T-helper 1 cell treated with Interleukin-12 subunit alpha and Interleukin-12 subunit beta and Interleukin-4 antibody, amounts not matched to agents 30 μg/mL and 1 μg/mL, for 36 hours (primary cell): ENCODE measurements around the gene STUM.

Experiments used
- H3K27ac Mint-ChIP-seq: one replicate; pipeline ENCODE4 v1.8.0; 2021; ENCODE audit warnings: mild to moderate bottlenecking, mixed read lengths
- H3K27me3 Mint-ChIP-seq: one replicate; pipeline ENCODE4 v1.8.0; 2021; ENCODE audit warnings: low read depth, mixed read lengths
- H3K36me3 Mint-ChIP-seq: one replicate; pipeline ENCODE4 v1.8.0; 2021; ENCODE audit warnings: low read depth, mixed read lengths
- H3K4me1 Mint-ChIP-seq: one replicate; pipeline ENCODE4 v1.8.0; 2021; ENCODE audit warnings: low read depth, mixed read lengths
- H3K4me3 Mint-ChIP-seq: one replicate; pipeline ENCODE4 v1.8.0; 2021; ENCODE audit warnings: mild to moderate bottlenecking, moderate library complexity, mixed read lengths
- H3K9me3 Mint-ChIP-seq: one replicate; pipeline ENCODE4 v1.8.0; 2021; ENCODE audit warnings: mixed read lengths

STUM gene

GRCh38 chr1:226525750-226526149 lies 22.8 kb upstream of the STUM start:
- Mint-ChIP-seq H3K27me3 (peaks cover 13% of the 10 kb centered on the region), H3K4me3 (no peak overlapping the region), H3K27ac (no peak overlapping the region), H3K4me1 (no peaks in the 10 kb centered on the region), H3K9me3 (no peaks in the 10 kb centered on the region), H3K36me3 (no peaks in the 10 kb centered on the region)

GRCh38 chr1:226526801-226527595 lies 21.6 kb upstream of the STUM start:
- Mint-ChIP-seq H3K36me3 (no peaks in the 10 kb centered on the region), H3K9me3 (no peaks in the 10 kb centered on the region), H3K4me3 (no peak overlapping the region), H3K27ac (no peak overlapping the region), H3K4me1 (no peaks in the 10 kb centered on the region), H3K27me3 (peaks cover 20% of the 10 kb centered on the region)

- Mint-ChIP-seq H3K27ac (no peak overlapping the region), H3K9me3 (no peaks in the 10 kb centered on the region), H3K36me3 (no peaks in the 10 kb centered on the region), H3K4me3 (no peak overlapping the region), H3K4me1 (no peaks in the 10 kb centered on the region), H3K27me3 (peaks cover 7% of the 10 kb centered on the region)
Measured at GRCh38 chr1:226529891-226530290, 18.7 kb upstream of the STUM start.

DNA sequence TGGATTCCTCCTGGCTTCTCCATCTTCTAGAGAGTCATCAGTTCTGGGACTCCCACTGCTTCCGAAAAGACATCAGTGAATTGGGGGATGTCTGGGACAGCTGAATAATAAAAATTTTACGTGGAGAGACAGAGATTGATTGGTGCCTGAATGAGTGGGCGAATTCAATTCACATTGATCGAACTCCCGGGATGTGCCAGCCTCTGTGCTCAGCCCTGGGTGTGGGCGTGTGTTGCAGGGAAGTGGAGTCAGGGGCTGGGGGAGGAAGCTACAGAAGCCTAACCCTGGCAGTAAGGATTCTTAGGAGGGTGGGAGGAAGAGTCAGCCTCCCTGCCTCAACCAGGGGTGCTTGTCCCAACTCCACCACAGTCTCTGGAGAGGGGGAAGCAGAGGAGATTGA lies 18.0 kb upstream of the STUM start:
- Mint-ChIP-seq H3K27me3 (peaks cover 7% of the 10 kb centered on the region), H3K4me1 (no peaks in the 10 kb centered on the region), H3K27ac (no peak overlapping the region), H3K36me3 (no peaks in the 10 kb centered on the region), H3K4me3 (no peak overlapping the region), H3K9me3 (no peaks in the 10 kb centered on the region)

DNA sequence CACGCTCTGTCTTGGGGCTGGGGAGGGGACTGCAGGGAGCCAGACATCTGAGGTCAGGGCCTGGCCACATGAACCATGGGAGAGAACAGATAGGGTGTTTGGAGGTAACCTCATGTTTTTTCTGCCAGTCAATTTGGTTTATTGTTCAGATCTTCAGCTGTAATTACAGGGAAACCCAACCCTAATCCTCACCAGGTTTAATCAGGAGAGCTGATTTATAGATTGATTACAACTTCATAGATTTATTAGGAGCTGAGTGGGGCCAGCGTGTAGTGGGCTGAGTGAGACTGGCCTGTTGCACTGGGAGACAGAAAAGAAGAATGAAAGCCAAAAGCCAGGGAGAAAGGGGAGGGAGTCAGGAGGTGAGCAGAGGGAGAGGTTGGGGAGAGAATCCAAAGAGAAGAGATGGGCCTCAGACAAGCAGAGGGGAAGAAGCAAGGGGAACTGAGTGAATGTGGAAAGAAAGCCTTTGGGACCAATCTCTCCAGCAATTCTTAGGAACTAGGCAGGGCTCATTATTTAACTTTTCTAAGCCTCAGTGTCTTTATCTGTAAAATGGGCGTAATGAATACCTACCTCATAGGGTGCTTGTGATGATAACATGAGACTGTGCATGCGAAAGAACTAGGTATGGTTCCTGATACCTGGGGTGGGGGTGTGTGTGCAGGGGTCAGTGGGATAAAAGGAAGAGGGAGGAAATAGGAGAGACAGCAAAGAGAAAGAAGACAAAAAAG lies 17.0 kb upstream of the STUM start:
- peaks cover 7% of the 10 kb centered on the region for H3K27me3 Mint-ChIP-seq
- no peak overlapping the region for H3K27ac Mint-ChIP-seq
- no peaks in the 10 kb centered on the region for H3K36me3 Mint-ChIP-seq
- no peaks in the 10 kb centered on the region for H3K9me3 Mint-ChIP-seq
- no peak overlapping the region for H3K4me3 Mint-ChIP-seq
- no peaks in the 10 kb centered on the region for H3K4me1 Mint-ChIP-seq

- Mint-ChIP-seq H3K9me3 (no peaks in the 10 kb centered on the region), H3K4me3 (no peak overlapping the region), H3K27ac (no peak overlapping the region), H3K36me3 (no peaks in the 10 kb centered on the region), H3K4me1 (no peaks in the 10 kb centered on the region), H3K27me3 (peaks cover 7% of the 10 kb centered on the region)
Measured at GRCh38 chr1:226532553-226532952, 16.0 kb upstream of the STUM start.

DNA sequence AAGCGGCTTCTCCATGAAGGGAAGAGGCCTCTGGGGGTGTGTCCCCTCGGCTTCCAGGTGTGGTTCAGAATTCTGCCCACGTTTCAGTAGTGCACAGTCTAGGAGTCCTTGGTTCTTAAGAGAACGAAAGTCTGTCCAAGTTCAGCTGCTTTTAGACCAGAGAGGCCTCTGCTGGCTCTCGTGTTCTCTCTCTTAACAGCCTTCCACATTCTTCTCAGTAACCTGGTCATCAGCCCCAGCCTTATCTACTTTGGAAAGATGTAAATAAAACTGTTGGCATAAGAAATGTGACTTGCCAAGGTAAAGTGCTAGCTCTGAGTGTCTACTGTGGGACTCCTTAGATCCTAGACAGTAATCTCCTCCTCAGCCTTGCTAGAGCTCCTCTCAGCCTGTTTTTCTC lies 15.3 kb upstream of the STUM start:
- Mint-ChIP-seq H3K4me3 (no peak overlapping the region), H3K4me1 (no peaks in the 10 kb centered on the region), H3K9me3 (no peaks in the 10 kb centered on the region), H3K36me3 (no peaks in the 10 kb centered on the region), H3K27me3 (peaks cover 7% of the 10 kb centered on the region), H3K27ac (no peak overlapping the region)

DNA sequence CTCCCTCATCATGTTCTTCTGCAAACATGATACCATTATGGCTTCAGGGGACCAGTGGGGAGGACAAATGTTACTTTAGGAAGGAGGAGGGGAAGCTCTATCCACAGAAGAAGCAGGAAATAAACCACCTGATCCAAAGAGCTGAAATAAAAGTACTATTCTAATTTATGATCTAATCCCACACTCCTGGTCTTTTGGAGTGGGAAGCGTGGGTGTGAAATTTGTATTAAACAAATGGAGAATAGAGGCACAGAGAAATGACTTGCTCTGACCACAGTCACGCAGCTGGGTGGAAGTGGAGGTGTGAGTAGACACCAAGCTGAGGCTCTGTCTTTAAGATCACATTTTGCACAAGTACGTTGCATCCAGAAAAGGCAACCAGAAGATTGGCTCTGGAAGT lies 14.5 kb upstream of the STUM start:
- peaks cover 7% of the 10 kb centered on the region for H3K27me3 Mint-ChIP-seq
- H3K9me3 Mint-ChIP-seq, result no peaks in the 10 kb centered on the region
- H3K4me3 Mint-ChIP-seq, result no peak overlapping the region
- H3K36me3 Mint-ChIP-seq, result no peaks in the 10 kb centered on the region
- H3K27ac Mint-ChIP-seq, result no peak overlapping the region
- H3K4me1 Mint-ChIP-seq, result no peaks in the 10 kb centered on the region

DNA sequence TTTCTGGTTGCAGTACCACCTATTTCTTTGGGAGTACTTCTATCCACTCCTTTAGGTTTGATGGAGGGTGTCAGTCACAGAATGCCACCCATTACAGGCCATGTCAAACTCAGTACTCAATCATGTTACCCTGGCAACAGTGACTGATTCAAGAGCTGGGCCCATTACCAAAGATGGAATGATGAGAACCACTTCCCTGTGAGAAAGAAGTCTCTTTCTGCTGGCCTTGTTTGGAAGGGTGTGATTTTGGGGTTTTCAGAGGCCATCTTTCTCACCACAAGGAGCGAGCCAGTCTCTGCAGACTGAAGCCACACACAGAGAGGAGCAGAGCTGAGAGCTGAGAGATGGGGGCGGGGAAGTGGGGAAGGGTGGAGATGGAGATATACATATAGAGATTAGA lies 13.9 kb upstream of the STUM start:
- Mint-ChIP-seq H3K36me3 (no peaks in the 10 kb centered on the region), H3K27me3 (peaks cover 7% of the 10 kb centered on the region), H3K27ac (no peak overlapping the region), H3K4me3 (no peak overlapping the region), H3K4me1 (no peaks in the 10 kb centered on the region), H3K9me3 (no peaks in the 10 kb centered on the region)

- no peak overlapping the region for H3K4me3 Mint-ChIP-seq
- H3K36me3 Mint-ChIP-seq, result no peaks in the 10 kb centered on the region
- no peaks in the 10 kb centered on the region for H3K9me3 Mint-ChIP-seq
- no peaks in the 10 kb centered on the region for H3K4me1 Mint-ChIP-seq
- no peak overlapping the region for H3K27ac Mint-ChIP-seq
- peaks cover 7% of the 10 kb centered on the region for H3K27me3 Mint-ChIP-seq
Measured at GRCh38 chr1:226535666-226536065, 12.9 kb upstream of the STUM start.

DNA sequence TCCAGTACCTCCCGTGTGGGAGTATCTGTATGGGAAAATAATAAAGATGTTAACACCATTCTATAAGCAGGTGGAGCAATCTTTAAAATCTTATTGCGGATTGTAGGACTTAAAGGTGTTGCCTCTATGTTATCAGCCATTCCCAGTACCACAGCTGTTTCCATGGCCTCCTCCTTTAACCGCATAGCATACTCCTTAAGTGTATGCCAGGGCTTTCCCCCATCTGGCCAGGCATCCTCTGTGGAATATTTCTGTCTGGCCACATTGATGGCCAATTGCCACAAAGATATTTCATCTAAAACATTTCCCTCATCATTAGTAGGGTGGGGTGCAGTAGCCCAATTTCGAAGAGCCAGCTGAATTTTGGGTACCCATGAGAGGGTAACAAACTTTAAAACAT lies 7.3 kb upstream of the STUM start:
- H3K9me3 Mint-ChIP-seq, result no peaks in the 10 kb centered on the region
- no peak overlapping the region for H3K27ac Mint-ChIP-seq
- no peaks in the 10 kb centered on the region for H3K36me3 Mint-ChIP-seq
- H3K4me1 Mint-ChIP-seq, result no peaks in the 10 kb centered on the region
- H3K27me3 Mint-ChIP-seq, result peaks cover 16% of the 10 kb centered on the region
- no peak overlapping the region for H3K4me3 Mint-ChIP-seq

GRCh38 chr1:226541631-226542622 lies 6.6 kb upstream of the STUM start:
- Mint-ChIP-seq H3K36me3 (no peaks in the 10 kb centered on the region), H3K27me3 (peaks cover 23% of the 10 kb centered on the region), H3K4me3 (no peak overlapping the region), H3K9me3 (no peaks in the 10 kb centered on the region), H3K4me1 (no peaks in the 10 kb centered on the region), H3K27ac (no peak overlapping the region)

DNA sequence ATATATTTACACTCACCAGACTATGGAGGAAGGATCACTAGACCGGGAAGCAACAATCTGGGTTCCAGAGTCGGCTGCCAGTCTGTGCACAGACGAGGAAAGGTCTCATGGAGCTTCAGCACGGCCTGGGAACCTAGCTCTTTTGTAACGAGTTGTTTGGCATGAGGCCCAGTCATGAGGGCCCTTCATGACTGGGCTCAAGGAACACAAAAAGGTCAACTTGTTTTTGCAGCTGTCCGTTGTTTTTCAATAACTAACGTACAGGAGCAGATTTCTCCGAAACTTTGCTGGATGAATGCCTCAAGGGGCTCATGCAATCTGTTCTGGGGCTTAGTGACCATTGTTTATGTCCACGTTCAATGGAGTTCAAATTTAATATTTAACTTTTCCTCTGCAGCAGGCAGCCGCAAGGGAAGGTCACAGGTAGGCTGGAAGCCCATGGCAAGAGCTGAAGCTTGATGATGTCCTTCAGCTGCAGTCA lies 5.9 kb upstream of the STUM start:
- no peaks in the 10 kb centered on the region for H3K9me3 Mint-ChIP-seq
- H3K4me3 Mint-ChIP-seq, result no peak overlapping the region
- H3K4me1 Mint-ChIP-seq, result peaks cover under 1% of the 10 kb centered on the region
- no peaks in the 10 kb centered on the region for H3K36me3 Mint-ChIP-seq
- H3K27me3 Mint-ChIP-seq, result peaks cover 29% of the 10 kb centered on the region
- no peak overlapping the region for H3K27ac Mint-ChIP-seq

GRCh38 chr1:226545836-226546596 lies 2.5 kb upstream of the STUM start:
- H3K4me1 Mint-ChIP-seq, result peaks cover 8% of the 10 kb centered on the region
- H3K4me3 Mint-ChIP-seq, result no peak overlapping the region
- H3K27me3 Mint-ChIP-seq, result peaks cover 50% of the 10 kb centered on the region
- H3K27ac Mint-ChIP-seq, result no peak overlapping the region
- H3K36me3 Mint-ChIP-seq, result no peaks in the 10 kb centered on the region
- H3K9me3 Mint-ChIP-seq, result no peaks in the 10 kb centered on the region
